Astrocyte (in vitro differentiated cells and primary cell): Measurements from ENCODE around the gene CHMP6.

Experiments used
- EZH2 ChIP-seq: IDR thresholded peaks from 2 replicates; pipeline ENCODE4 v1.6.1; 2012; ENCODE audit warnings: mild to moderate bottlenecking, low read length, inconsistent platforms; ENCODE audit not compliant: insufficient read depth
- TF ChIP-seq, protein P1 (sequence below): IDR thresholded peaks from 2 replicates; pipeline ENCODE4 v1.5.1; 2011; ENCODE audit warnings: low read depth, mild to moderate bottlenecking, inconsistent platforms, low read length, moderate library complexity; ENCODE audit not compliant: insufficient read depth

DNA sequence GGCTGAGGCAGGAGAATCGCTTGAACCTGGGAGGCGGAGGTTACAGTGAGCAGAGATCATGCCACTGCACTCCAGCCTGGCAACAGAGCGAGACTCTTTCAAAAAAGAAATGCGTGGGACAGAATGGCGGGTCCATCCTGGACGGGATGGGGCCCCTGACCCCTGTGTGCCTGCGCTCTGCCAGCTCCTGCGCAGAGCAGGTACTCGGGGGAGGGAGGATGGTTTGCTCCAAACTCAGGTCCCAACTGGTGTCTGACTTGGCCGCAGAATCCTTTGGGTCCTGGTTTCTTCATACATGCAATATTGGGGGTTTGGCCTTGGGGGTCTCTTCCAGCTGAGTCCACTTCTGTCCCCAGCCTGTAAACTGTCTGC lies 10.4 kb downstream of the CHMP6 start:
- TF ChIP-seq, protein P1, sequence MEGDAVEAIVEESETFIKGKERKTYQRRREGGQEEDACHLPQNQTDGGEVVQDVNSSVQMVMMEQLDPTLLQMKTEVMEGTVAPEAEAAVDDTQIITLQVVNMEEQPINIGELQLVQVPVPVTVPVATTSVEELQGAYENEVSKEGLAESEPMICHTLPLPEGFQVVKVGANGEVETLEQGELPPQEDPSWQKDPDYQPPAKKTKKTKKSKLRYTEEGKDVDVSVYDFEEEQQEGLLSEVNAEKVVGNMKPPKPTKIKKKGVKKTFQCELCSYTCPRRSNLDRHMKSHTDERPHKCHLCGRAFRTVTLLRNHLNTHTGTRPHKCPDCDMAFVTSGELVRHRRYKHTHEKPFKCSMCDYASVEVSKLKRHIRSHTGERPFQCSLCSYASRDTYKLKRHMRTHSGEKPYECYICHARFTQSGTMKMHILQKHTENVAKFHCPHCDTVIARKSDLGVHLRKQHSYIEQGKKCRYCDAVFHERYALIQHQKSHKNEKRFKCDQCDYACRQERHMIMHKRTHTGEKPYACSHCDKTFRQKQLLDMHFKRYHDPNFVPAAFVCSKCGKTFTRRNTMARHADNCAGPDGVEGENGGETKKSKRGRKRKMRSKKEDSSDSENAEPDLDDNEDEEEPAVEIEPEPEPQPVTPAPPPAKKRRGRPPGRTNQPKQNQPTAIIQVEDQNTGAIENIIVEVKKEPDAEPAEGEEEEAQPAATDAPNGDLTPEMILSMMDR = no peak
- no peak for TF ChIP-seq EZH2
